Measurements from ENCODE around the gene RPSA. TPM values are rescaled to one million over a fixed set of nuclear protein-coding genes. Genes with fewer than 3 reads are reported as not detected.
"Not testable (repeated sequence)": the region's sequence is repeated elsewhere in the genome, so short reads cannot be mapped to it uniquely, and the experiment has no call there.

The RPSA gene
- total and polyA plus RNA-seq, 4 donors, result 657 to 1,968 (median 1,258) TPM

DNA sequence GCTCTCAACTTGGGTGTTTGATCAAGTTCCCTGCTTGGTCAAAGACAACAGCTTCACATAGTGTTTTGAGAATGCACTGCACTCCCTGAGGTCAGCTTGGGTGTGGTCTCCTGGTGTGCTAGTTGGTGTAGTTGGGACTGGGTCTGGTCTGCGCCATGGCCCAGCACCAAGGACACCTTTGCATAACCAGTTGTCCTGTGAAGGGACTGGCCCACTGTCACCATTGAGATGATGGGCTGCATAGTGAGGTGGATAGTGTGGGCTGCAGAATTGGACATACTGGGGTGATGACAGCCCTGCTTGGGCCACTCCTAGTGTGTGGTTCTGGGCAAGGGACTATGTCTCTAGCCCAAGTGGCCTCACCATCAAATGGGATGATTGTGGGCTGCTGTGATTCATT is 9.5 kb downstream of the RPSA start:
- ATAC-seq (ENCODE audit: insufficient read depth, low FRiP score), result no peak
- WGBS, 2 donors, result 92 to 96% methylated on average over 1 of the region's 1 CpG
- no peak for DNase-seq
- TF ChIP-seq, protein P1, sequence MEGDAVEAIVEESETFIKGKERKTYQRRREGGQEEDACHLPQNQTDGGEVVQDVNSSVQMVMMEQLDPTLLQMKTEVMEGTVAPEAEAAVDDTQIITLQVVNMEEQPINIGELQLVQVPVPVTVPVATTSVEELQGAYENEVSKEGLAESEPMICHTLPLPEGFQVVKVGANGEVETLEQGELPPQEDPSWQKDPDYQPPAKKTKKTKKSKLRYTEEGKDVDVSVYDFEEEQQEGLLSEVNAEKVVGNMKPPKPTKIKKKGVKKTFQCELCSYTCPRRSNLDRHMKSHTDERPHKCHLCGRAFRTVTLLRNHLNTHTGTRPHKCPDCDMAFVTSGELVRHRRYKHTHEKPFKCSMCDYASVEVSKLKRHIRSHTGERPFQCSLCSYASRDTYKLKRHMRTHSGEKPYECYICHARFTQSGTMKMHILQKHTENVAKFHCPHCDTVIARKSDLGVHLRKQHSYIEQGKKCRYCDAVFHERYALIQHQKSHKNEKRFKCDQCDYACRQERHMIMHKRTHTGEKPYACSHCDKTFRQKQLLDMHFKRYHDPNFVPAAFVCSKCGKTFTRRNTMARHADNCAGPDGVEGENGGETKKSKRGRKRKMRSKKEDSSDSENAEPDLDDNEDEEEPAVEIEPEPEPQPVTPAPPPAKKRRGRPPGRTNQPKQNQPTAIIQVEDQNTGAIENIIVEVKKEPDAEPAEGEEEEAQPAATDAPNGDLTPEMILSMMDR (IDR thresholded peaks at IDR 0.05; ENCODE audit: control extremely low read depth, extremely low read depth), result no peak
- H3K9ac ChIP-seq (ENCODE audit: insufficient read depth in 1 of 2, low read length in 2 of 2), result no peak overlapping the region
- peaks cover 0 to 6% (median 0%) of the 10 kb centered on the region in 5 donors for H3K4me1 ChIP-seq (ENCODE audit: control insufficient read depth in 5 of 5, insufficient read depth in 5 of 5, low read length in 5 of 5)
- H3K9me3 ChIP-seq (ENCODE audit: control insufficient read depth in 4 of 4, insufficient read depth in 3 of 4, low read length in 3 of 4), result no peaks in the 10 kb centered on the region
- H3K4me3 ChIP-seq, result no peak overlapping the region
- peaks cover 16 to 24% (median 22%) of the 10 kb centered on the region in 4 donors for H3K36me3 ChIP-seq (ENCODE audit: control insufficient read depth in 4 of 4, insufficient read depth in 4 of 4, low read length in 4 of 4)
- no peaks in the 10 kb centered on the region for H3K27me3 ChIP-seq (ENCODE audit: control insufficient read depth in 3 of 3, insufficient read depth in 3 of 3, low read length in 2 of 3)
- H3K27ac ChIP-seq (ENCODE audit: low read depth in 1 of 2, low read length in 1 of 2), result no peak overlapping the region

DNA sequence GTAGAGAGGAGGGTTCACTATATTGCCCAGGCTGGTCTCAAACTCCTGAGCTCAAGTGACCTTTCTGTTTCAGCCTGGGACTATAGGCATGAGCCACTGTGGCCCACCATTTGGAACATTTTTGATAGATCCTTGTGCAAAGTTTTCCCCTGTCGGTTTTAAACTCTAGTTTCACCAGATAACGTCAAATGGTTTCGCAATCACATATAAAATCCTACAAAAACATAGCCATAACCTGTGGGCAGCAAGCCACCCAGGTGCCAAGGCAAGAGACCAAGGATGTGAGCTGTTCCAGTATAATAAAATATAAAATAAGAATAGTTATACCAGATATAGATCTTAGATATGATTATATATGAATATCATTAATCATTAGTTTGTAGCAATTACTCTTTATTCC is 10.5 kb downstream of the RPSA start:
- H3K9me3 ChIP-seq (ENCODE audit: control insufficient read depth in 4 of 4, insufficient read depth in 3 of 4, low read length in 3 of 4); ATAC-seq (ENCODE audit: insufficient read depth, low FRiP score): not testable (repeated sequence)
- WGBS, 2 donors, result 48 to 66% methylated on average over 3 of the region's 3 CpGs

GRCh38 chr3:39418556-39419225 is 12.2 kb downstream of the RPSA start:
- not testable (repeated sequence) for H3K36me3 ChIP-seq (ENCODE audit: control insufficient read depth in 4 of 4, insufficient read depth in 4 of 4, low read length in 4 of 4); H3K4me1 ChIP-seq (ENCODE audit: control insufficient read depth in 5 of 5, insufficient read depth in 5 of 5, low read length in 5 of 5); H3K27me3 ChIP-seq (ENCODE audit: control insufficient read depth in 3 of 3, insufficient read depth in 3 of 3, low read length in 2 of 3); H3K9ac ChIP-seq (ENCODE audit: insufficient read depth in 1 of 2, low read length in 2 of 2); DNase-seq; H3K4me3 ChIP-seq; H3K9me3 ChIP-seq (ENCODE audit: control insufficient read depth in 4 of 4, insufficient read depth in 3 of 4, low read length in 3 of 4); H3K27ac ChIP-seq (ENCODE audit: low read depth in 1 of 2, low read length in 1 of 2); ATAC-seq (ENCODE audit: insufficient read depth, low FRiP score)
- WGBS, 2 donors, result 41 to 50% methylated on average over 11 to 13 of the region's 14 CpGs

More for the DNA sequence above, 10.5 kb downstream of the RPSA start:
- H3K27ac ChIP-seq (ENCODE audit: low read depth in 1 of 2, low read length in 1 of 2); DNase-seq; H3K4me3 ChIP-seq; H3K4me1 ChIP-seq (ENCODE audit: control insufficient read depth in 5 of 5, insufficient read depth in 5 of 5, low read length in 5 of 5); H3K27me3 ChIP-seq (ENCODE audit: control insufficient read depth in 3 of 3, insufficient read depth in 3 of 3, low read length in 2 of 3); H3K9ac ChIP-seq (ENCODE audit: insufficient read depth in 1 of 2, low read length in 2 of 2): not testable (repeated sequence)
- peaks cover 8 to 16% (median 11%) of the 10 kb centered on the region in 4 donors for H3K36me3 ChIP-seq (ENCODE audit: control insufficient read depth in 4 of 4, insufficient read depth in 4 of 4, low read length in 4 of 4)

DNA sequence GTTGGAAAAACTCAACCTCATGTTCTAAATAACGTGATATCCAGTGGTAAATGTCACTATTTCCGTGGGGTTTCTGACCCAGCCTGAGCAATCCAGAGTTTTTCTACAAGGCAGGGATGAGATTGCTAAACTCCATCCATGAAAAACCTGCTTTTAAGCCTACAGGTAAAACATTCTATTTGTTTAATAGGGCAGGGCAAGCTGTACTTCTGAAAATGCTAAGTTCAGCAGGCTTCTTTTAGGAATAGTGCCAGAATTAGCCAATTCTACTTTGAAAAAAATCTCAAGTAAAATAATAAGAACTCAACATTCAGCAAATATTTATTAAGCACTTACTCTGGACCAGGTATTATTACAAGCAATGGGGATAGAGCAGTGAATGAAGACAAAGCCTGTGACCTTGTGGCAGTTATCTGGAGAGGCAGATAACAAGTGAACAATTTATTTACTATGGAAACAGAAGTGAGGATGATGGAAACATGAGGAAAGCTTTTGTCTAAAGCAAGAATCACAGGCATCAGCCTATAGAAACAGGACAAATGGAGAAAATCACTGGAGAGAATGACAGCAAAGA is 13.3 kb downstream of the RPSA start:
- Histone ChIP-seq H3K9me3 (ENCODE audit: control insufficient read depth in 4 of 4, insufficient read depth in 3 of 4, low read length in 3 of 4) (no peaks in the 10 kb centered on the region), H3K9ac (ENCODE audit: insufficient read depth in 1 of 2, low read length in 2 of 2) (no peak overlapping the region), H3K4me1 (ENCODE audit: control insufficient read depth in 5 of 5, insufficient read depth in 5 of 5, low read length in 5 of 5) (peaks cover 0 to 2% (median 0%) of the 10 kb centered on the region in 5 donors), H3K4me3 (no peak overlapping the region), H3K27me3 (ENCODE audit: control insufficient read depth in 3 of 3, insufficient read depth in 3 of 3, low read length in 2 of 3) (no peaks in the 10 kb centered on the region), H3K27ac (ENCODE audit: low read depth in 1 of 2, low read length in 1 of 2) (no peak overlapping the region), H3K36me3 (ENCODE audit: control insufficient read depth in 4 of 4, insufficient read depth in 4 of 4, low read length in 4 of 4) (no peaks in the 10 kb centered on the region)
- TF ChIP-seq, protein P1 (IDR thresholded peaks at IDR 0.05; ENCODE audit: control extremely low read depth, extremely low read depth), result no peak
- WGBS, 2 donors, result 72 to 82% methylated on average over 2 of the region's 2 CpGs
- ATAC-seq (ENCODE audit: insufficient read depth, low FRiP score) (peak; percentile 45), DNase-seq (peak in 2 of 3 donors; percentile 34 to 67)
